ENCODE measurements around the gene PPP1R12C. TPM values are rescaled to one million over a fixed set of nuclear protein-coding genes. Genes with fewer than 3 reads are reported as not detected.

Gene PPP1R12C
- polyA plus RNA-seq, 2 donors: 77.7 to 100 TPM

DNA sequence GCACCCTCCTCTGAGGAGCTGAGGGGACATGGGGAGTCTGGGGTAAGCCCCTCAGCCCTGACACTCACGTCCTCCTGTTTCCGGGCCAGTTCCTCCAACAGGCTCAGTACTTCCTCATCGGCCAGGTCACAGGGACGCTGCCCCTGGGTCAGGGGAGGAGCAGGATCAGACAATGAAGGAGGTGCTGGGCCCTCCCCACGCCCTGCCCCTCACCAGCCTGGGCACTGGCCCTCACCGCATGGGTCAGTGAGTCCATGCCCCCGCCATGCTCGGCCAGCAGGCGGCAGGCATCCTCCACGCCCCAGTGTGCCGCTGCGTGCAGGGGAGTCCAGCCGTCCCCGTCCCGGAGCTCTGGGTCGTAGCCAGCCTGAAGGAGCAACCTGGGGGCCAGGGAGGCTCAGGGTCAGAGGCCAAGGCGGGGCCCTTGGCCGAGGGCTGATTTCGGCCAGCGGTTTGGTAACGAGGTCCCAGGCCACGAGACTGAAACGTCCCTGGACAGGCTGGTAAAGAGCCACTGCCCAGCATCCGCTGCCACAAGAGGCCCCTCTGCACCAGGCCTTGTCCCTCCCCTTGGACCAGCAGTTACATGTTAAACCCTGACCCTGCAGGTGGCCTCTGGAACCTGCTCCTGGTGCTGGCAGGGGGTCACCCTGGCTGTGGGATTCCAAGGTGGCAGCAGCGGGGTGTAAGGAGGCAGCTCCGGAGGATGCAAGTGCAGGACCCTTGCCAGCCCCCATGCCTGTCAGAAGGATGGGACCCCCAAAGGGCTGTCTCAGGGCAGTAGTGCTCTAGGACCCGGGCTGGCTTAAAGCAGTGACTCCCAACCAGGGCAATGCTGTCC is 18.5 kb downstream of the PPP1R12C start:
- H3K9me3 ChIP-seq (ENCODE audit: control insufficient read depth in 2 of 2, insufficient read depth in 1 of 2, low read depth in 1 of 2, low read length in 1 of 2): no peaks in the 10 kb centered on the region
- no peaks in the 10 kb centered on the region for H3K27me3 ChIP-seq (ENCODE audit: control insufficient read depth in 1 of 2, insufficient read depth in 2 of 2, low read length in 2 of 2)
- peaks cover 15 to 44% of the 10 kb centered on the region in 2 donors for H3K36me3 ChIP-seq (ENCODE audit: control insufficient read depth in 2 of 2, insufficient read depth in 2 of 2, low read length in 1 of 2)
- no peak overlapping the region for H3K27ac ChIP-seq (ENCODE audit: low read depth in 2 of 2, low read length in 1 of 2)
- no peak overlapping the region for H3K4me3 ChIP-seq (ENCODE audit: low read depth in 1 of 2, low read length in 2 of 2)
- 85 to 87% methylated on average over 27 of the region's 27 CpGs for WGBS, 2 donors
- H3K4me1 ChIP-seq (ENCODE audit: control insufficient read depth in 2 of 2, insufficient read depth in 2 of 2, low read length in 1 of 2): no peaks in the 10 kb centered on the region

DNA sequence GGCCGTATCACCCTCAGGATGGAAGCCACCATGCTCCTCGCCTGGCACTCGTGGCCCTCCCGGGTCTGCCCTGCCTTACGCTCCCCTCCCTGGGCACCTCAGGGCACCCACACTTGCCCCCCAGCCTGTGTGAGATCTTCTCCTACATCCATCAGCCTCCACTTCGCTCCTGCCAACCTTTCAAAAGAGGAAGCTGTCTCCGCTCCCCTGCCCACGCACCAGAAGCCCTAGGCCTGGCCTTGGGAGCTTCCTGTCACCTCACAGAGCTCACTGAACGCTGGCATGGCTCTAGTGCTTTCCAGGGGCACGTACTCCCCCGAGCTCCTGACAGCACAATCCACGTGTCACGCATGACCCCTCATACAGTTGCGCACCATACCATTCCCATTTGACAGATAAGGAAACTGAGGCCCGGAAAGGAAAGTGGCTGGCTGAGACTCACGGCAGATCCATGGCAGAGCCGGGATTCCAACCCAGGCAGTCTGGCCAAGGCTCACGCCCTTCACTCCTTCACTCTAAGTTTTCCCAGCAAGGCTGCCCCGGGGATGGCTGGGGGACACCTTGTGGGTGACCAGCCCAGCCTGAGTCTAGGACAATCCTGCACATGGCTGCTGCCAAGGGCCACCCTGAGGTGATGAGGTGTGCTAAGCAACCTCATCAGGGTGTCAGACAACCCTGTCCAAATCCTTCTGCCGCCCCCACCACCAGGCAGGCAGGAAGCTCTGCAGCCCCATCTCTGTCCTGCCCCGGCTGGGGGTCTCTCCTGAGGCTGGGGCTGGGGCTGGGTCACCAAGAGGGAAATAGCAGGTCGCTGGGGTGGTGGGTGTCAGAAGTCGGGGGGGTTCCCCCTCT is 19.3 kb downstream of the PPP1R12C start:
- 90 to 92% methylated on average over 22 to 23 of the region's 23 CpGs for WGBS, 2 donors
- Histone ChIP-seq H3K9me3 (ENCODE audit: control insufficient read depth in 2 of 2, insufficient read depth in 1 of 2, low read depth in 1 of 2, low read length in 1 of 2) (no peaks in the 10 kb centered on the region), H3K27ac (ENCODE audit: low read depth in 2 of 2, low read length in 1 of 2) (no peak overlapping the region), H3K4me3 (ENCODE audit: low read depth in 1 of 2, low read length in 2 of 2) (peak overlapping the region in 1 of 2 donors; percentile 19), H3K4me1 (ENCODE audit: control insufficient read depth in 2 of 2, insufficient read depth in 2 of 2, low read length in 1 of 2) (no peaks in the 10 kb centered on the region), H3K27me3 (ENCODE audit: control insufficient read depth in 1 of 2, insufficient read depth in 2 of 2, low read length in 2 of 2) (no peaks in the 10 kb centered on the region), H3K36me3 (ENCODE audit: control insufficient read depth in 2 of 2, insufficient read depth in 2 of 2, low read length in 1 of 2) (peaks cover 15 to 40% of the 10 kb centered on the region in 2 donors)

DNA sequence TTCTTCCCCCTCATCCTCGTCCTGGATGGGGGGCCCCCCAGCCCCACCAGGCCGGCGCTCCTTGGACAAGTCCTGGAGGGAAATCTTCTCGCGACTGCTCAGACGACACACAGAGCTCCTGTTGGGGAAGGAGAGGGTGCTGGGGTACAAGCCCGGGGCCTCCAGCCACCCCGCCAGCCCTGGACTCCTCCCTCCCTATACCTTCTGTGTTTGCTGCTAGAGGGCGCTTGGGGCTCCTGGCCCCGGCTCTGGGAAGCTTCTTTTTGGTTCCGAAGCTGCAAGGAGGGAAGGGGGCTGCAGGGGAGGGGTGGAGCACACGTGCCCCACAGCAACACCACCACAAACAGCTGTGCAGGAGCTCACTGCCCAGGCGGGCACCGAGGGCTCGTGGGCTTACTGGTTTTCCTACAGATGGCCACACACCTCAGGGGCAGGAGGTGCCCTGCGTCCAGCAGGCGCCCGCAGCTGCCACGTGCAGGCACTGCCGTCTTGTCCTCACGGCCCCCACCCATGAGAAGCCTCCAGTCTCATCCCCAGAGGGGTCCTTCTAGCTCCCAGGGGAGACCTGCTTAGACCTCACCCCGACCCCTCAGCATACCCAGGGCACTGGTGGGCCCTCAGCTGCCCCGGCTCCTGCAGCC is 21.3 kb downstream of the PPP1R12C start:
- Histone ChIP-seq H3K9me3 (ENCODE audit: control insufficient read depth in 2 of 2, insufficient read depth in 1 of 2, low read depth in 1 of 2, low read length in 1 of 2) (no peaks in the 10 kb centered on the region), H3K27me3 (ENCODE audit: control insufficient read depth in 1 of 2, insufficient read depth in 2 of 2, low read length in 2 of 2) (no peaks in the 10 kb centered on the region), H3K4me1 (ENCODE audit: control insufficient read depth in 2 of 2, insufficient read depth in 2 of 2, low read length in 1 of 2) (no peaks in the 10 kb centered on the region), H3K4me3 (ENCODE audit: low read depth in 1 of 2, low read length in 2 of 2) (no peak overlapping the region), H3K36me3 (ENCODE audit: control insufficient read depth in 2 of 2, insufficient read depth in 2 of 2, low read length in 1 of 2) (peaks cover 15 to 50% of the 10 kb centered on the region in 2 donors), H3K27ac (ENCODE audit: low read depth in 2 of 2, low read length in 1 of 2) (no peak overlapping the region)
- WGBS, 2 donors: 82 to 83% methylated on average over 23 of the region's 23 CpGs

DNA sequence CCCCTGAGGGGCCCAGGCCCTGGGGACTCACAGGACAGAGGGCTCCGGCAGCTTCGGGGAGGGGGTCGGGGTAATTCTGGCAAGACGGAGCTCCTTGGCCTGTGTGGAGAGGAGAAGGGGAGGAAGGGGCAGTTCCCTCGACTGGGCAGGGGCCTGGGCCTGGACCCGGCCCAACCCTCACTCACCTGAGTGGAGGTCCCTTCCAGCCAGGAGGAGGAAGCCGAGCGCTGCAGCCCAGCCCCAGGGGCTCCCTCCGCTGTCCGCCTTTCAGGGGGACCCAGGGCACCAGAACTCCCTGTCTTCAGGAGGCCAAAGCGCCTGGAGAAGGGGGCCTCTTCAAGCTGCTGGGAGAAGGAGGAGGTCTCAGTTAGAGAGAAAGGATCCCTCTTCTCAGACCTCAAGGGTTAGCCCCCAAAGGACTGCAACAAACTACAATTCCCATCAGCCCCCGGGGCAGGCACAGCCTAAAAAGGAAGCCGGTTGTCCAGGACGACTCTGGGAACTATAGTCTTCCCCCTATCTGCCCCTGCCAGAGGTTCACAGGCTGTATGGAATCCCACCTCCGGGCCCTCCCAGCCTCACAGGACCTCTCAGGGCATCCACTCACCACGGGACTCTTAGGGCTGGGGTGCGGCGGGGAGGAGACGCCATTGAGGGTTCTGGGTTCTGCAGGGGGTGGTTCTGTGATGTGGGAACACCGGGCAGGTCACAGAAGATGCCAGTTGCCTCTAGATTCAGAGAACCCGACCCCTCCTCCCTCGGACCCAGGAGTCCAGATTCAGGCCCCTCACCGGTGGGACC is 22.0 kb downstream of the PPP1R12C start:
- Histone ChIP-seq H3K4me1 (ENCODE audit: control insufficient read depth in 2 of 2, insufficient read depth in 2 of 2, low read length in 1 of 2) (no peaks in the 10 kb centered on the region), H3K36me3 (ENCODE audit: control insufficient read depth in 2 of 2, insufficient read depth in 2 of 2, low read length in 1 of 2) (peaks cover 16 to 56% of the 10 kb centered on the region in 2 donors), H3K27me3 (ENCODE audit: control insufficient read depth in 1 of 2, insufficient read depth in 2 of 2, low read length in 2 of 2) (no peaks in the 10 kb centered on the region), H3K27ac (ENCODE audit: low read depth in 2 of 2, low read length in 1 of 2) (no peak overlapping the region), H3K9me3 (ENCODE audit: control insufficient read depth in 2 of 2, insufficient read depth in 1 of 2, low read depth in 1 of 2, low read length in 1 of 2) (no peaks in the 10 kb centered on the region), H3K4me3 (ENCODE audit: low read depth in 1 of 2, low read length in 2 of 2) (no peak overlapping the region)
- 85 to 86% methylated on average over 23 of the region's 23 CpGs for WGBS, 2 donors

DNA sequence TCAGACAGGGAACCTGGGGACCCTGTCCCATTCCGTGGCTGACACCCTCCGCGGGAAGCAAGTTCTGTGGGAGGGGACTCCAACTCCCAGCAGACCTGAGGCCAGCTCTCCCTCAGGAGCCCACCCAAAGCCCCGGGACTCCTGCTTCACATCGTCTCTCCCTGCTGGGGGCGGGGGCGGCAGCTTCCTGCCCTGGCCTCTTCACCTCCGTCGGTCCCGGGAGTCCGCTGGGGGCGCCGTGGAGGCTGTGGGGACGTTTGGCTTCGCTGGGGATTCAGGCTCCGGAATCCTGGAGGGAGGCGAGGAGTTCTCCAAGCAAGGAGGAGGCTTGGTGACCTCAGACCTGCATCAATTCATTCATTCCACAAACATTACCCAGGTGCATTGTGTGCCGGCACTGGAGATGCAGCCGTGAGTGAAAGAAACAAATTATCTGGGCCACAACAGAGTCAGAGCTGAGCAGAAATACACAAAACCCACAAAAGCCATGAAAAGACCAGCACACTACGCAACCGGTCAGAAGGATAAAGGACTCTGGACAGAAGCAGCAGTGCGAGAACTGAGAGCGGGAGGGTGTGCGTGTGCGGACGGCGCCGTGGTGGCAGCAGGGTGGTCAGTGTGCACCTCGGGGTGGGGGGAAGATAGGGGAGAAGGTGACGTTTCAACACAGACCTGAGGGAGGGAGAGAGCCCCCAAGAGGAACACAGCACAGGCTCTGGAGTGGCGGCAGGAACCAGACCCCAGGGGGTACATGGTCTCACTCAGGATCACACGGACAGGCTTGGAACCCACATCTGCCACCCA is 22.8 kb downstream of the PPP1R12C start:
- Histone ChIP-seq H3K36me3 (ENCODE audit: control insufficient read depth in 2 of 2, insufficient read depth in 2 of 2, low read length in 1 of 2) (peaks cover 16 to 56% of the 10 kb centered on the region in 2 donors), H3K4me1 (ENCODE audit: control insufficient read depth in 2 of 2, insufficient read depth in 2 of 2, low read length in 1 of 2) (no peaks in the 10 kb centered on the region), H3K9me3 (ENCODE audit: control insufficient read depth in 2 of 2, insufficient read depth in 1 of 2, low read depth in 1 of 2, low read length in 1 of 2) (no peaks in the 10 kb centered on the region), H3K4me3 (ENCODE audit: low read depth in 1 of 2, low read length in 2 of 2) (no peak overlapping the region), H3K27ac (ENCODE audit: low read depth in 2 of 2, low read length in 1 of 2) (no peak overlapping the region), H3K27me3 (ENCODE audit: control insufficient read depth in 1 of 2, insufficient read depth in 2 of 2, low read length in 2 of 2) (no peaks in the 10 kb centered on the region)
- 88% methylated on average over 32 of the region's 32 CpGs for WGBS, 2 donors

DNA sequence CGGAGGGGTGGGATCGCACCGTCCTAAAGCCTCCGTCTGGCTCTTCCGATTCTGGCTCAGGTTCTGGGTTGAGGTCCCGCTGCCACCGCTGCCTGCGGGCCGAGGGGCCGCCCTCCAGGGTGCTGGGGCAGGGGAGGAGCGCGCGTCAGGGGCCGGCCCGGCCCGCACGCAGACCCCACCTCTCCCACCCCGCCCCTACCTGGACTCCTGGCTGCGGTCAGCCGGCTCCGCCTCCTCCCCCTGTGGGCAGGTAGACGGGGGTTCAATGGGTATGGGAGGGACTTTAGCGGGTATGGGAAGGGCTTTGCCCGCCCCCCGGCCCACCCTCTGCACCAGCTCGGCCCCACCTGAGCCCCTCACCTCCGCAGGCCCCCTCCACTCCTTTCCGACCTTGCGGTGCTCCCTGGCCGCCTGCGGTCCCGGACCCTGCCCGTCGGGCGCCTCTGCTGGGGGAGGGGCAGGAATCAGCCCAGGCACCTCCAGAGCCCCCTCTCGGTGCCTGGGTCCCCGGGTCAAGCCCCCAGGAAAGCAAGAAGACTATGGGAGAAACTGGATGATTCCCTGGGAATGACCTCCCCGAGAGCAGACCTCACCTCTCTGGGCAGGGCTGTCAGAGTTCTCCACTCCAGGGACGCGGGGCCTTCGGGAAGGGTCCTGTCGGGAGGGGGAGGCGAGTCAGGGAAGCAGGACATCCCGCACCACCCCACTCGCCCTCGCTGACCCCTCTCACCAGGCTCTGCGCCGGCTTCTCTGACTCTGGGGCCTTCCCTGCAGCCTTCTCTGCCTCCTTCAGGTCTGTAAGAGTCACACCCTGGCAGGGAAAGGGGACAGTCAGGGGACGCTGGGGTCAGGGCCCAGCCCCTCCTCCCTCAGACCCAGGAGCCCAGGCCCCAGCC is 24.8 kb downstream of the PPP1R12C start:
- H3K9me3 ChIP-seq (ENCODE audit: control insufficient read depth in 2 of 2, insufficient read depth in 1 of 2, low read depth in 1 of 2, low read length in 1 of 2): no peaks in the 10 kb centered on the region

DNA sequence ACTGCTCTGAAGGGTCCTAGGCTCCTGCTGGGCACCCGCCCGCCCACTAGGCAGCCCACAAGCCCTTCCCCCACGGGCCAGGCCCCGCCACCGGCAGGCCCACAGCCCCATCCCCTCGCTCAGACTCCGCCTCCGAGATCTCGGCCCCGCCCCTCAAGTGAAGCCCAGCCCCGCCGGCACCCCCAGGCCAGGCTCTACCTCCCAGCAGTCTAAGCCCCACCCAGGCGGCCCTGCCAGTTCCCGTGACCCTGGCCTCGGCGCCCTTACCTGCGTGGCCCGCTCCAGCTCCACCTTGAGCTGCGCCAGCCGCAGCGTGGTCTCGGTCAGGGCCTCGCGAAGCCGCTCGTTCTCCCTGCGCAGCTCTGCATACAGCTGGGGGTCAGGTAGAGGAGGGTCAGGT is 25.5 kb downstream of the PPP1R12C start:
- Histone ChIP-seq H3K27ac (ENCODE audit: low read depth in 2 of 2, low read length in 1 of 2) (no peak overlapping the region), H3K9me3 (ENCODE audit: control insufficient read depth in 2 of 2, insufficient read depth in 1 of 2, low read depth in 1 of 2, low read length in 1 of 2) (no peaks in the 10 kb centered on the region), H3K4me3 (ENCODE audit: low read depth in 1 of 2, low read length in 2 of 2) (no peak overlapping the region), H3K36me3 (ENCODE audit: control insufficient read depth in 2 of 2, insufficient read depth in 2 of 2, low read length in 1 of 2) (peaks cover 10 to 37% of the 10 kb centered on the region in 2 donors), H3K4me1 (ENCODE audit: control insufficient read depth in 2 of 2, insufficient read depth in 2 of 2, low read length in 1 of 2) (peaks cover 0 to 13% of the 10 kb centered on the region in 2 donors), H3K27me3 (ENCODE audit: control insufficient read depth in 1 of 2, insufficient read depth in 2 of 2, low read length in 2 of 2) (no peaks in the 10 kb centered on the region)
- 84 to 88% methylated on average over 26 to 27 of the region's 27 CpGs for WGBS, 2 donors

More for the DNA sequence above, 24.8 kb downstream of the PPP1R12C start:
- Histone ChIP-seq H3K36me3 (ENCODE audit: control insufficient read depth in 2 of 2, insufficient read depth in 2 of 2, low read length in 1 of 2) (peaks cover 10 to 38% of the 10 kb centered on the region in 2 donors), H3K27ac (ENCODE audit: low read depth in 2 of 2, low read length in 1 of 2) (no peak overlapping the region), H3K4me1 (ENCODE audit: control insufficient read depth in 2 of 2, insufficient read depth in 2 of 2, low read length in 1 of 2) (peaks cover 0 to 7% of the 10 kb centered on the region in 2 donors), H3K27me3 (ENCODE audit: control insufficient read depth in 1 of 2, insufficient read depth in 2 of 2, low read length in 2 of 2) (no peaks in the 10 kb centered on the region), H3K4me3 (ENCODE audit: low read depth in 1 of 2, low read length in 2 of 2) (no peak overlapping the region)
- WGBS, 2 donors: 90 to 91% methylated on average over 26 to 49 of the region's 49 CpGs
